ENCODE data around the gene PAPPA2. TPM values are rescaled to one million over a fixed set of nuclear protein-coding genes. Genes with fewer than 3 reads are reported as not detected.

PAPPA2 gene
- total RNA-seq, 1 experiment from 2014 or later: not detected

- H3K4me3 ChIP-seq (ENCODE audit: low read length): no peak overlapping the region
- TF ChIP-seq CTCF (conservative IDR thresholded peaks at IDR 0.05; ENCODE audit: low read depth, low read length): no peak
- no peak for TF ChIP-seq EZH2phosphoT487 (IDR thresholded peaks at IDR 0.05; ENCODE audit: borderline replicate concordance, low read length)
- TF ChIP-seq EZH2 (IDR thresholded peaks at IDR 0.05; ENCODE audit: low read length, unreplicated experiment): no peak
- ATAC-seq (no peak), DNase-seq (no peak)
- no peaks in the 10 kb centered on the region for H3K27me3 ChIP-seq (ENCODE audit: low read length)
- ChIA-PET POLR2A (ENCODE audit: unreplicated experiment) (no interaction called here), CTCF (no interaction called here)
- no peak overlapping the region for H3K27ac ChIP-seq (ENCODE audit: low read length)
- intact Hi-C loops (cut with micrococcal nuclease): no loop called here
- H3K4me1 ChIP-seq (ENCODE audit: insufficient read depth, low read length): no peaks in the 10 kb centered on the region
- no peaks in the 10 kb centered on the region for H3K9me2 ChIP-seq (replicated peaks; ENCODE audit: low read length)
- no peak overlapping the region for H3K9ac ChIP-seq (ENCODE audit: low read length)
- BruUV-seq (replicated peaks): no TSS peak
- H3F3A ChIP-seq (ENCODE audit: low read length, unreplicated experiment): no peaks in the 10 kb centered on the region
- H3K4me2 ChIP-seq (ENCODE audit: low read length): no peak overlapping the region
- no peaks in the 10 kb centered on the region for H3K79me2 ChIP-seq (ENCODE audit: low read length)
- no peaks in the 10 kb centered on the region for H3K9me3 ChIP-seq (ENCODE audit: low read length)
- H3K36me3 ChIP-seq (ENCODE audit: low read depth, low read length): no peaks in the 10 kb centered on the region
- H2AFZ ChIP-seq (ENCODE audit: low read length): no peak overlapping the region
- H4K20me1 ChIP-seq (ENCODE audit: low read length): no peaks in the 10 kb centered on the region
These were observed 254.2 kb downstream of the PAPPA2 start for GRCh38 chr1:176717066-176717750.

- BruUV-seq (replicated peaks): no TSS peak
- no peaks in the 10 kb centered on the region for H3K9me2 ChIP-seq (replicated peaks; ENCODE audit: low read length)
- CTCF ChIA-PET: no interaction called here
- H3K27ac ChIP-seq (ENCODE audit: low read length): no peak overlapping the region
- ATAC-seq: no peak
- H3F3A ChIP-seq (ENCODE audit: low read length, unreplicated experiment): no peaks in the 10 kb centered on the region
- no peaks in the 10 kb centered on the region for H3K4me1 ChIP-seq (ENCODE audit: insufficient read depth, low read length)
- H3K4me2 ChIP-seq (ENCODE audit: low read length): no peak overlapping the region
- H3K79me2 ChIP-seq (ENCODE audit: low read length): no peaks in the 10 kb centered on the region
- H2AFZ ChIP-seq (ENCODE audit: low read length): no peak overlapping the region
- DNase-seq: no peak
- H3K9me3 ChIP-seq (ENCODE audit: low read length): no peaks in the 10 kb centered on the region
- H3K27me3 ChIP-seq (ENCODE audit: low read length): peaks cover 6% of the 10 kb centered on the region
- H3K9ac ChIP-seq (ENCODE audit: low read length): no peak overlapping the region
- no peaks in the 10 kb centered on the region for H3K36me3 ChIP-seq (ENCODE audit: low read depth, low read length)
- H4K20me1 ChIP-seq (ENCODE audit: low read length): no peaks in the 10 kb centered on the region
- intact Hi-C loops (cut with micrococcal nuclease): no loop called here
- no peak for TF ChIP-seq EZH2phosphoT487 (IDR thresholded peaks at IDR 0.05; ENCODE audit: borderline replicate concordance, low read length)
- TF ChIP-seq EZH2 (IDR thresholded peaks at IDR 0.05; ENCODE audit: low read length, unreplicated experiment): no peak
- no peak for TF ChIP-seq CTCF (conservative IDR thresholded peaks at IDR 0.05; ENCODE audit: low read depth, low read length)
- H3K4me3 ChIP-seq (ENCODE audit: low read length): no peak overlapping the region
- POLR2A ChIA-PET (ENCODE audit: unreplicated experiment): no interaction called here
These were observed 256.5 kb downstream of the PAPPA2 start for GRCh38 chr1:176719447-176719846.

- CTCF ChIA-PET: no interaction called here
These were observed 257.9 kb downstream of the PAPPA2 start for GRCh38 chr1:176720838-176721237.

More at GRCh38 chr1:176720838-176721237, 257.9 kb downstream of the PAPPA2 start:
- Histone ChIP-seq H3K4me2 (ENCODE audit: low read length) (no peak overlapping the region), H4K20me1 (ENCODE audit: low read length) (no peaks in the 10 kb centered on the region), H3K9me3 (ENCODE audit: low read length) (no peaks in the 10 kb centered on the region), H3K9ac (ENCODE audit: low read length) (no peak overlapping the region), H3F3A (ENCODE audit: low read length, unreplicated experiment) (no peaks in the 10 kb centered on the region), H3K4me1 (ENCODE audit: insufficient read depth, low read length) (no peaks in the 10 kb centered on the region), H3K36me3 (ENCODE audit: low read depth, low read length) (no peaks in the 10 kb centered on the region), H3K9me2 (replicated peaks; ENCODE audit: low read length) (no peaks in the 10 kb centered on the region), H3K27me3 (ENCODE audit: low read length) (peaks cover 7% of the 10 kb centered on the region), H3K79me2 (ENCODE audit: low read length) (no peaks in the 10 kb centered on the region), H2AFZ (ENCODE audit: low read length) (no peak overlapping the region), H3K4me3 (ENCODE audit: low read length) (no peak overlapping the region), H3K27ac (ENCODE audit: low read length) (no peak overlapping the region)
- ATAC-seq: no peak
- no peak for DNase-seq
- no TSS peak for BruUV-seq (replicated peaks)
- TF ChIP-seq EZH2 (IDR thresholded peaks at IDR 0.05; ENCODE audit: low read length, unreplicated experiment) (no peak), CTCF (conservative IDR thresholded peaks at IDR 0.05; ENCODE audit: low read depth, low read length) (no peak), EZH2phosphoT487 (IDR thresholded peaks at IDR 0.05; ENCODE audit: borderline replicate concordance, low read length) (no peak)
- POLR2A ChIA-PET (ENCODE audit: unreplicated experiment): no interaction called here
- intact Hi-C loops (cut with micrococcal nuclease): no loop called here
